IgD-negative memory B cell (primary cell): ENCODE results near the gene KRT222. TPM values are rescaled to one million over a fixed set of nuclear protein-coding genes. Genes with fewer than 3 reads are reported as not detected.

Experiments used
- H3K27ac Mint-ChIP-seq, 3 donors: one replicate each; pipeline ENCODE4 v1.8.0; 2020 to 2022; ENCODE audit warnings: mild to moderate bottlenecking in 3 of 3, mixed read lengths in 3 of 3, moderate library complexity in 1 of 3
- H3K27me3 Mint-ChIP-seq: one replicate; pipeline ENCODE4 v1.8.0; 2021; ENCODE audit warnings: mixed read lengths
- H3K36me3 Mint-ChIP-seq: one replicate; pipeline ENCODE4 v1.8.0; 2020; ENCODE audit warnings: mild to moderate bottlenecking, mixed read lengths
- H3K4me1 Mint-ChIP-seq, 3 donors: one replicate each; pipeline ENCODE4 v1.8.0; 2020 to 2022; ENCODE audit warnings: mixed read lengths in 3 of 3, mild to moderate bottlenecking in 1 of 3
- H3K4me3 Mint-ChIP-seq, 4 donors: one replicate each; pipeline ENCODE4 v1.8.0; 2020 to 2022; ENCODE audit warnings: mild to moderate bottlenecking in 4 of 4, mixed read lengths in 4 of 4, moderate library complexity in 3 of 4
- H3K9me3 Mint-ChIP-seq, 3 donors: one replicate each; pipeline ENCODE4 v1.8.0; 2020 to 2021; ENCODE audit warnings: mixed read lengths in 3 of 3, mild to moderate bottlenecking in 1 of 3
- polyA plus RNA-seq: library from polyadenylated mRNA; unstranded; fragments of 300-500 nt; fragmentation: Illumina TruSeq; gene quantifications from one replicate; pipeline ENCODE4 v1.2.3, GENCODE V29; 2021

The KRT222 gene
- polyA plus RNA-seq, 1 donor from 2014 or later: not detected

- Mint-ChIP-seq H3K27me3 (peaks cover 20% of the 10 kb centered on the region), H3K36me3 (no peaks in the 10 kb centered on the region), H3K27ac (no peak overlapping the region), H3K4me1 (peaks cover 0 to 2% (median 0%) of the 10 kb centered on the region in 3 donors), H3K4me3 (no peak overlapping the region), H3K9me3 (no peaks in the 10 kb centered on the region)
Observed at GRCh38 chr17:40678902-40679522, 14.0 kb upstream of the KRT222 start.

DNA sequence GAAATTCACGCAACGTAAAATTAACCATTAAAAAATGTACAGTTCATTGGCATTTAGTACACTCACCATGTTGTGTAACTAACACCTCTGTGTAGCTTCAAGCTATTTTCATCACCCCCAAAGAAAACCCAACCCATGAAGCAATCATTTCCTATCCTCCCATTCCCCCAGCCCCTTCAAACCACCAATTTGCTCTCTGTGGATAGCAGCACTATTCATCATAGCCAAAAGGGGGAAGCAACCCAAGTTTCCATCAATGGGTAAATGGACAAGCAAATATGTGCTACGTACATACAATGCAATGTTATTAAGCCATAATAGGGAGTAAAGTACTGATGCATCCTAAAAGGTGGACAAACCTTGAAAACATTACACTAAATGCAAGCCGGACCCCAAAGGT is 10.9 kb upstream of the KRT222 start:
- Mint-ChIP-seq H3K4me3 (no peak overlapping the region), H3K27me3 (peaks cover 18% of the 10 kb centered on the region), H3K27ac (no peak overlapping the region), H3K9me3 (no peaks in the 10 kb centered on the region), H3K4me1 (peaks cover 0 to 2% (median 0%) of the 10 kb centered on the region in 3 donors), H3K36me3 (no peaks in the 10 kb centered on the region)

- no peaks in the 10 kb centered on the region for H3K36me3 Mint-ChIP-seq
- H3K27ac Mint-ChIP-seq: no peak overlapping the region
- peaks cover 8% of the 10 kb centered on the region for H3K27me3 Mint-ChIP-seq
- H3K4me3 Mint-ChIP-seq: no peak overlapping the region
- peaks cover 0 to 2% (median 0%) of the 10 kb centered on the region in 3 donors for H3K4me1 Mint-ChIP-seq
- no peaks in the 10 kb centered on the region for H3K9me3 Mint-ChIP-seq
Observed at GRCh38 chr17:40672654-40673053, 7.7 kb upstream of the KRT222 start.

DNA sequence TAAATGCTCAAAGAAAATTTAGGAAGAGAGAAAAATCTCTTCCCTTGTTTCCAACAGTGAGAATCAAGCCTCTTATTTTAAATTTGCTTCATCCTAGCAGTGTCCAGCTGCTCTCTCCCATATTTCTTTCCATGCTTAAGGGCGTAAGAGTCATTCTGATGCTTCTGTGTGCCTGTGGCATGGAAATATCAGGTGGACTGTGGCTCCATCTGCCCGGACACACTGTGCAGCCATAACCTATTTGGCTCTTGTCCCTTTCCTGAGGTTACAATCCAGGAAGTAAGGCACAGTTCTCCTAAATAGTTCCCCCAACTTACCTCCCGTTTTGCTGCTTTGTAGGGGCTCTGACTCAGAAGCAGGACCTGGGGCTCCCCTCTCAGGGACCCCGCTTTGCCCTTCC is 6.3 kb upstream of the KRT222 start:
- Mint-ChIP-seq H3K27me3 (peaks cover 3% of the 10 kb centered on the region), H3K4me3 (no peak overlapping the region), H3K9me3 (no peaks in the 10 kb centered on the region), H3K36me3 (no peaks in the 10 kb centered on the region), H3K4me1 (peaks cover 0 to 2% (median 0%) of the 10 kb centered on the region in 3 donors), H3K27ac (no peak overlapping the region)

GRCh38 chr17:40666331-40666730 is 1.4 kb upstream of the KRT222 start:
- H3K36me3 Mint-ChIP-seq: no peaks in the 10 kb centered on the region
- H3K9me3 Mint-ChIP-seq: peaks cover 0 to 4% (median 0%) of the 10 kb centered on the region in 3 donors
- H3K27me3 Mint-ChIP-seq: peaks cover 19% of the 10 kb centered on the region
- H3K4me3 Mint-ChIP-seq: no peak overlapping the region
- H3K4me1 Mint-ChIP-seq: peaks cover 0 to 4% (median 2%) of the 10 kb centered on the region in 3 donors
- no peak overlapping the region for H3K27ac Mint-ChIP-seq

- Mint-ChIP-seq H3K36me3 (no peaks in the 10 kb centered on the region), H3K9me3 (peaks cover 0 to 4% (median 0%) of the 10 kb centered on the region in 3 donors), H3K27me3 (peaks cover 18% of the 10 kb centered on the region), H3K4me1 (peaks cover 0 to 4% (median 2%) of the 10 kb centered on the region in 3 donors), H3K27ac (no peak overlapping the region), H3K4me3 (no peak overlapping the region)
Observed at GRCh38 chr17:40663252-40663651, 1.7 kb downstream of the KRT222 start.

DNA sequence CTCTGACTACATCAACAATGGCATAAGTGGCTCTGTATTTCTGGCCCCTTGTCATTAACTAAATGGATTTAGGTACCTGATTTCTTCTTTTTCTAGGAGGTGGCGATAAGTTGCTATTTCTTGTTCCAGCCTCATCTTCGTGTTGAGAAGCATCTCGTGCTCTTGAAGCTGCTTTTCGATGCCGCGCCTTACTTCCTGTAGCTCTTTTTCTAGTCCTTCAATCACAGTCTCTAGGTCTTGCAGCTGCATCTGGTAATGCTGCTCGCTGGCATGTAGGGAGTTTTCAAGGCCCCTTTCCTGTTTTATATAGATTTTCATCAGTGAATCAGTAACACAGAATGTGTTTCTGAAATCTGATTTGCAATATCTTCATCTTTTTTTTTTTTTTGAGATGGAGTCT is 5.1 kb downstream of the KRT222 start:
- Mint-ChIP-seq H3K27ac (no peak overlapping the region), H3K4me3 (peak overlapping the region in 1 of 4 donors; percentile 47), H3K36me3 (no peaks in the 10 kb centered on the region), H3K4me1 (peaks cover 0 to 3% (median 2%) of the 10 kb centered on the region in 3 donors), H3K9me3 (peaks cover 0 to under 1% (median 0%) of the 10 kb centered on the region in 3 donors), H3K27me3 (peaks cover 7% of the 10 kb centered on the region)

DNA sequence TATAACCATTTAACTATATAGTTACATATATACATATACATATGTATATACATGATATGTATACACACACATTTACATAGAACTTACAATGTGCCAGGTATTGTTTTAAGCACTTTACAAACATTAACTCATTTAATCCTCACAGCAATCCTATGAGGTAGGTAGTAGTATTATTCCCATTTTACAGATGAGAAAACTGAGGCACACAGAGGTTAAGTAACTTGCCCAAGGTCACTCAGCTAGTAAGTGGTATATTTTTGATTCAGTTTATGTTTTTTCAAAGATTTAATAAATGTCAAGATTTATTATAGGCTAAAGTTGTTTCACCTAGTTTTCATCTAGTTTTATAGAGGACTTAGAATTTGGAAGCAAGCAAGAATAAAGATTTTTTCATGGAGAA is 6.6 kb downstream of the KRT222 start:
- Mint-ChIP-seq H3K4me1 (no peaks in the 10 kb centered on the region), H3K9me3 (no peaks in the 10 kb centered on the region), H3K27ac (no peak overlapping the region), H3K36me3 (no peaks in the 10 kb centered on the region), H3K4me3 (no peak overlapping the region), H3K27me3 (peaks cover 3% of the 10 kb centered on the region)

DNA sequence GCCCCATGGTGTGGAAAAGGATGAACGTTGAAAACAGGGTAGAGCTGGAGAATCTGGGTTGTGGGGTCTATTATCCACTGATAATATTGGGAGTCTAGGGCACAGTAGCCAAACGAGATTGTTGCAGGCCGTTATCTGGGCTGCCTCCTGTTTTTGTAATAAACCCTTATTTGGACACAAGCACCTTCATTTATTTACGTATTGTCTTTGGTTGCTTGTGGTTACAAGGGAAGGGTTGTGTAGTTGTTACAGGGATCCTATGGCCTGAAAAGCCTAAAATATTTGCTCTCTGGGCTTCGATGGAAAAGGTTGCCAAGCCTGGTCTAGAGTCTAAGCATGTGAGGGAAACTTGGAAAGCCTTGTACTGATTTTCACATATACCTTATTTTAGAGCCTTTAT is 13.0 kb downstream of the KRT222 start:
- Mint-ChIP-seq H3K9me3 (no peaks in the 10 kb centered on the region), H3K27me3 (no peaks in the 10 kb centered on the region), H3K27ac (peak overlapping the region in 1 of 3 donors; percentile 14), H3K4me1 (peaks cover 6 to 17% (median 8%) of the 10 kb centered on the region in 3 donors), H3K36me3 (no peaks in the 10 kb centered on the region), H3K4me3 (peak overlapping the region in 1 of 4 donors; percentile 7)

- H3K4me1 Mint-ChIP-seq: peaks cover 16 to 26% (median 25%) of the 10 kb centered on the region in 3 donors
Observed at GRCh38 chr17:40648384-40648968, 16.5 kb downstream of the KRT222 start.

GRCh38 chr17:40647624-40648383 is 17.2 kb downstream of the KRT222 start, which contains the start of gene SMARCE1:
Gene SMARCE1 (minus strand): TSS chr17:40647818. CDS start chr17:40645802, 2,016 bp downstream.
- Mint-ChIP-seq H3K36me3 (no peaks in the 10 kb centered on the region), H3K4me3 (peak within 1 kb of the TSS; percentile 94 to 100 (median 96)), H3K4me1 (peaks cover 17 to 27% (median 26%) of the 10 kb centered on the region in 3 donors), H3K27me3 (no peaks in the 10 kb centered on the region), H3K27ac (peak within 1 kb of the TSS; percentile 94 to 100 (median 98)), H3K9me3 (no peaks in the 10 kb centered on the region)

More at GRCh38 chr17:40648384-40648968, 16.5 kb downstream of the KRT222 start:
- no peaks in the 10 kb centered on the region for H3K9me3 Mint-ChIP-seq
- no peaks in the 10 kb centered on the region for H3K36me3 Mint-ChIP-seq
- H3K27ac Mint-ChIP-seq: peak overlapping the region; percentile 94 to 100 (median 98)
- H3K4me3 Mint-ChIP-seq: peak overlapping the region; percentile 94 to 100 (median 96)
- H3K27me3 Mint-ChIP-seq: no peaks in the 10 kb centered on the region

GRCh38 chr17:40646791-40647623 is 18.0 kb downstream of the KRT222 start:
- Mint-ChIP-seq H3K4me3 (peak overlapping the region; percentile 94 to 100 (median 96)), H3K27me3 (no peaks in the 10 kb centered on the region), H3K4me1 (peaks cover 19 to 30% (median 26%) of the 10 kb centered on the region in 3 donors), H3K36me3 (no peaks in the 10 kb centered on the region), H3K9me3 (no peaks in the 10 kb centered on the region), H3K27ac (peak overlapping the region; percentile 94 to 100 (median 98))

DNA sequence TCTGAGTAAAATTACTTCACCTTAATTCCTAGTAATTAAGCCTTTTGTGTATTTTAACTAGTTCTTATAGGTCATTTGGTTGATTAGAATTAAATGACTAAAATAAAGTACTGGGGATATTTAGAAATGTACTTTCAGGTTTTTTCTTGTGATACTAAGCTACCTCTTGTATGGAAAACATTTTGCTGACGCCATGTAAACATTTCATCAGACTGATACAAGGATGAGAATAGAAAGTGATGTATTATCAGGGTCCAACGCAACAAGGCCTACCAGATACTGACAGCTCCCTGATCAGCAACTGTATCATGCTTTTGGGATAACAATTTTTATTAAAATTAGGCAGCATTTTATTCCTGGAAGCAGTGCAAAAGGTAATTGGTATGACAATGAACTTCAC is 19.0 kb downstream of the KRT222 start:
- no peaks in the 10 kb centered on the region for H3K27me3 Mint-ChIP-seq
- H3K4me3 Mint-ChIP-seq: peak overlapping the region in 3 of 4 donors; percentile 21 to 96 (median 67)
- no peak overlapping the region for H3K27ac Mint-ChIP-seq
- peaks cover 19 to 33% (median 29%) of the 10 kb centered on the region in 3 donors for H3K4me1 Mint-ChIP-seq
- H3K36me3 Mint-ChIP-seq: no peaks in the 10 kb centered on the region
- no peaks in the 10 kb centered on the region for H3K9me3 Mint-ChIP-seq

- Mint-ChIP-seq H3K27ac (peak overlapping the region; percentile 75 to 93 (median 76)), H3K9me3 (no peaks in the 10 kb centered on the region), H3K36me3 (no peaks in the 10 kb centered on the region), H3K27me3 (no peaks in the 10 kb centered on the region), H3K4me1 (peaks cover 21 to 36% (median 31%) of the 10 kb centered on the region in 3 donors), H3K4me3 (peak overlapping the region; percentile 48 to 85 (median 76))
Observed at GRCh38 chr17:40645291-40645690, 19.7 kb downstream of the KRT222 start.
